SK-N-SH treated with all-trans-retinoic acid at 6 μM for 48 hours (cell line): ENCODE measurements around the gene CLTC.

Source experiments
- ATAC-seq: fragments of 200-7000 bp; cut with Tn5 transposase; 3 replicates; pipeline ENCODE4 v1.9.1; 2020; ENCODE audit warnings: mild to moderate bottlenecking, moderate library complexity
- ARNTL ChIP-seq: fragments of 450-650 bp; formaldehyde crosslinking; IDR thresholded peaks from 2 replicates; pipeline ENCODE4 v1.5.0; 2020; ENCODE audit warnings: low read depth, mild to moderate bottlenecking, moderate library complexity, borderline replicate concordance
- BACH2 ChIP-seq: fragments of 250-450 bp; sonication (Bioruptor Pico); IDR thresholded peaks from 2 replicates; pipeline ENCODE4 v1.9.0; 2021; ENCODE audit warnings: mild to moderate bottlenecking, borderline replicate concordance
- CREB5 ChIP-seq: fragments of 250-450 bp; sonication (Bioruptor Pico); IDR thresholded peaks from 2 replicates; pipeline ENCODE4 v1.5.1; 2020; ENCODE audit warnings: low read depth, mild to moderate bottlenecking, moderate library complexity
- CSDC2 ChIP-seq: fragments of 250-450 bp; sonication (Bioruptor Pico); IDR thresholded peaks from 2 replicates; pipeline ENCODE4 v1.5.0; 2020; ENCODE audit warnings: mild to moderate bottlenecking, moderate library complexity
- ESRRG ChIP-seq: fragments of 250-450 bp; sonication (Bioruptor Pico); IDR thresholded peaks from 2 replicates; pipeline ENCODE4 v1.6.1; 2021; ENCODE audit warnings: mild to moderate bottlenecking
- GLIS3 ChIP-seq: fragments of 250-450 bp; sonication (Bioruptor Pico); IDR thresholded peaks from 2 replicates; pipeline ENCODE4 v1.5.0; 2020; ENCODE audit warnings: mild to moderate bottlenecking, moderate library complexity
- ISL1 ChIP-seq: fragments of 250-450 bp; sonication (Bioruptor Pico); IDR thresholded peaks from 2 replicates; pipeline ENCODE4 v2.1.2; 2022; ENCODE audit warnings: mild to moderate bottlenecking, moderate library complexity
- OSR1 ChIP-seq: fragments of 250-450 bp; sonication (Bioruptor Pico); IDR thresholded peaks from 2 replicates; pipeline ENCODE4 v1.8.0; 2022; ENCODE audit warnings: moderate library complexity, mild to moderate bottlenecking, inconsistent platforms
- PATZ1 ChIP-seq: fragments of 250-450 bp; sonication (Bioruptor Pico); IDR thresholded peaks from 2 replicates; pipeline ENCODE4 v1.8.0; 2020; ENCODE audit warnings: mild to moderate bottlenecking, moderate library complexity, borderline replicate concordance
- RARB ChIP-seq: fragments of 250-450 bp; sonication (Bioruptor Pico); IDR thresholded peaks from 2 replicates; pipeline ENCODE4 v1.8.0; 2021; ENCODE audit warnings: mild to moderate bottlenecking, moderate library complexity
- SNAI2 ChIP-seq: fragments of 250-450 bp; sonication (Bioruptor Pico); IDR thresholded peaks from 2 replicates; pipeline ENCODE4 v1.5.0; 2020; ENCODE audit warnings: mild to moderate bottlenecking, moderate library complexity
- TCF4 ChIP-seq: fragments of 250-450 bp; sonication (Bioruptor Pico); IDR thresholded peaks from 2 replicates; pipeline ENCODE4 v1.8.0; 2021; ENCODE audit warnings: mild to moderate bottlenecking, moderate library complexity, borderline replicate concordance
- TOX ChIP-seq: fragments of 250-450 bp; sonication (Bioruptor Pico); IDR thresholded peaks from 2 replicates; pipeline ENCODE4 v1.8.0; 2021; ENCODE audit warnings: mild to moderate bottlenecking, moderate library complexity, borderline replicate concordance
- TSHZ2 ChIP-seq: fragments of 250-450 bp; sonication (Bioruptor Pico); IDR thresholded peaks from 2 replicates; pipeline ENCODE4 v1.5.0; 2020; ENCODE audit warnings: mild to moderate bottlenecking, moderate library complexity
- ZC3H10 ChIP-seq: fragments of 250-450 bp; sonication (Bioruptor Pico); IDR thresholded peaks from 2 replicates; pipeline ENCODE4 v1.5.1; 2021; ENCODE audit warnings: mild to moderate bottlenecking, moderate library complexity
- ZFP3 ChIP-seq: fragments of 250-450 bp; sonication (Bioruptor Pico); IDR thresholded peaks from 2 replicates; pipeline ENCODE4 v1.5.0; 2020; ENCODE audit warnings: mild to moderate bottlenecking, moderate library complexity
- ZNF565 ChIP-seq: fragments of 450-650 bp; formaldehyde crosslinking; conservative IDR thresholded peaks from 2 replicates; pipeline ENCODE4 v1.5.0; 2020; ENCODE audit warnings: low read depth, mild to moderate bottlenecking, moderate library complexity
- ZNF70 ChIP-seq: fragments of 450-650 bp; formaldehyde crosslinking; IDR thresholded peaks from 2 replicates; pipeline ENCODE4 v1.5.0; 2020; ENCODE audit warnings: mild to moderate bottlenecking, moderate library complexity
- TF ChIP-seq, protein P1 (sequence below): fragments of 250-450 bp; sonication (Bioruptor Pico); IDR thresholded peaks from 2 replicates; pipeline ENCODE4 v1.8.0; 2021; ENCODE audit warnings: low read depth, mild to moderate bottlenecking, moderate library complexity, borderline replicate concordance

Gene CLTC

GRCh38 chr17:59696682-59697277 lies 77.1 kb downstream of the CLTC start (continued):
- TF ChIP-seq CREB5 (no peak), TOX (no peak), ZC3H10 (CRISPR knock-in tag) (no peak)
- TF ChIP-seq, protein P1, sequence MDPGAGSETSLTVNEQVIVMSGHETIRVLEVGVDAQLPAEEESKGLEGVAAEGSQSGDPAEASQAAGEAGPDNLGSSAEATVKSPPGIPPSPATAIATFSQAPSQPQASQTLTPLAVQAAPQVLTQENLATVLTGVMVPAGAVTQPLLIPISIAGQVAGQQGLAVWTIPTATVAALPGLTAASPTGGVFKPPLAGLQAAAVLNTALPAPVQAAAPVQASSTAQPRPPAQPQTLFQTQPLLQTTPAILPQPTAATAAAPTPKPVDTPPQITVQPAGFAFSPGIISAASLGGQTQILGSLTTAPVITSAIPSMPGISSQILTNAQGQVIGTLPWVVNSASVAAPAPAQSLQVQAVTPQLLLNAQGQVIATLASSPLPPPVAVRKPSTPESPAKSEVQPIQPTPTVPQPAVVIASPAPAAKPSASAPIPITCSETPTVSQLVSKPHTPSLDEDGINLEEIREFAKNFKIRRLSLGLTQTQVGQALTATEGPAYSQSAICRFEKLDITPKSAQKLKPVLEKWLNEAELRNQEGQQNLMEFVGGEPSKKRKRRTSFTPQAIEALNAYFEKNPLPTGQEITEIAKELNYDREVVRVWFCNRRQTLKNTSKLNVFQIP (CRISPR knock-in tag): no peak

- no peak for TF ChIP-seq ZNF70 (CRISPR knock-in tag)
- TF ChIP-seq ZC3H10 (CRISPR knock-in tag): no peak
- TF ChIP-seq CREB5: no peak
- TF ChIP-seq CSDC2 (CRISPR knock-in tag): no peak
- TF ChIP-seq PATZ1 (CRISPR knock-in tag): no peak
- no peak for TF ChIP-seq RARB (CRISPR knock-in tag)
- TF ChIP-seq ARNTL (CRISPR knock-in tag): no peak
- TF ChIP-seq, protein P1 (CRISPR knock-in tag): no peak
- TF ChIP-seq ISL1: no peak
- TF ChIP-seq SNAI2 (CRISPR knock-in tag): no peak
- no peak for TF ChIP-seq ZNF565 (CRISPR knock-in tag)
- TF ChIP-seq TOX: no peak
- TF ChIP-seq GLIS3: no peak
- TF ChIP-seq TSHZ2 (CRISPR knock-in tag): no peak
- TF ChIP-seq OSR1: no peak
- no peak for TF ChIP-seq ESRRG (CRISPR knock-in tag)
- no peak for TF ChIP-seq TCF4 (CRISPR knock-in tag)
- no peak for TF ChIP-seq ZFP3
- TF ChIP-seq BACH2 (CRISPR knock-in tag): no peak
- no peak for ATAC-seq
These were observed 78.4 kb downstream of the CLTC start for GRCh38 chr17:59698143-59698542.

- TF ChIP-seq TCF4 (CRISPR knock-in tag) (no peak), ZFP3 (no peak)
- no peak for ATAC-seq
These were observed 79.5 kb downstream of the CLTC start for GRCh38 chr17:59699218-59699617.
